Stimulated activated CD8-positive, alpha-beta memory T cell treated with anti-CD3 and anti-CD28 coated beads, Interleukin-2, amount 100 ng/mL, for 1 hour (primary cell): ENCODE measurements around the gene TWIST2.

Experiments used
- DNase-seq, 2 donors: peaks; one replicate each; pipeline ENCODE4 v3.0.0-alpha.2; 2020; ENCODE audit warnings: low read depth in 2 of 2

Gene TWIST2

GRCh38 chr2:238955648-238956531 lies 108.0 kb downstream of the TWIST2 start:
- no peak for DNase-seq

DNA sequence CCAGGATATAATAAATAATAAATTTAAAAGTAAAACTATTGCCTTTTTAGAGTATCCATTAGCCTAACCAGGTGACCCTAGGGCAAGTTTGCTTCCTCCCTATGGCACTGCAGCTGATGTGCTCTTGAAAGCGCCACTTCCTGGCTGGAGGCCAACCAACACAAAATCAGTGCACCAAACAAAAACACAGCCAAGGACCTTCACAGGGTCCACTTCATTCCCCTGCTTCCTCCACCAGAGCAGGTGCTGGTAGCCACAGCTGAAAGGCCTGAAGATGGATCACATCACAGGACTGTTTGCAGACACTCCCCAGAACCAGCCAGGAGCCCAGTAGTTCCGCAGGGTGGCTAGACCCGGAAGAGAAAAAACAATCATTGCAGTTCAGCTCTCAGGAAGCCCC lies 108.8 kb downstream of the TWIST2 start:
- no peak for DNase-seq
